SH-SY5Y (cell line): ENCODE data around the gene TMEM255A.

Experiments used
- GATA2 ChIP-seq: IDR thresholded peaks from 2 replicates; pipeline ENCODE4 v1.6.1; 2011; ENCODE audit warnings: mild to moderate bottlenecking, low read depth, low read length
- GATA3 ChIP-seq: IDR thresholded peaks from 2 replicates; pipeline ENCODE4 v1.6.1; 2011; ENCODE audit warnings: low read depth, mild to moderate bottlenecking, low read length, moderate library complexity

Gene TMEM255A

DNA sequence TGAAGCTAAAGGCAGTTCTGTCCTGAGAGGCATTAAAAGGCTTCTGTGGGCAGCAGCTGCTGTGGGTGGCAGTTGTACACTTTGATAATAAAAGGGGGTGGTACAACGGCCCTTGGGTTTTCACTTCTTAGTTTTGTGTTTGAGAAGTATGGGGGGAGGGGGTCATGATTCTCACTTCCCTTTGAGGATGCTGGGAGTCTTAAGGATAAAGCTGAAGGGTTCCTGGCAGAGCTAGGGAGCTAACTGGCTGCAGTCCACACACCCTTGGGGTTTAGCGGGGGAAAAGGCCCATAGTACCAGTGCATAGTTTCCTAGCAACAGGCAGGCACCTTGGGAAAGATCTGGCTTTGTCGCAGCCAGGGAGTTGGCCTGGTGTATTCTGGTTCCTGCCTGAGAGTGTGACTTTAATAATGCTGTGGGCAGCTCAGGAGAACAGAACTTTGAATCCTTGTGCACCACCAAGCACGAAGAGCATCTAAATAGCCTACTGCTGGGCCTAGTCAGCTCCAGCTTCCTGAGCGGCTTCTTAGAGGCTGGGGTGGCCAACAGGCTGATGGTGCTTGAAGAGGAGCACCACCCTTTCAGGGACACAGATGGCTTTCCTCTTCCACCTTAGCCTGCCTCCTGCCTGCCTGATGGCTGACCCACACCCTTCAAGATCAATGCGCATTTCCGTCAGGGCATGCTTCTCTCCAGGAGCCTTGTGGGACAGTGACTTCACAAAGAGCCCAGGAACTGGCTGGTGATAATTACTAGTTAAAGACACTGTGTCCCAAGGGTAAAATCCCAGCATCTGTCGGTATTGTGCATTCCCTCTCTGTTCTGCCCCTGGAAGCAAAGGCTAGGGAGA is 48.2 kb downstream of the TMEM255A start:
- TF ChIP-seq GATA3 (no peak), GATA2 (no peak)

- TF ChIP-seq GATA2 = no peak
- no peak for TF ChIP-seq GATA3
Measured at GRCh38 chrX:120260369-120260768, 50.9 kb downstream of the TMEM255A start.

DNA sequence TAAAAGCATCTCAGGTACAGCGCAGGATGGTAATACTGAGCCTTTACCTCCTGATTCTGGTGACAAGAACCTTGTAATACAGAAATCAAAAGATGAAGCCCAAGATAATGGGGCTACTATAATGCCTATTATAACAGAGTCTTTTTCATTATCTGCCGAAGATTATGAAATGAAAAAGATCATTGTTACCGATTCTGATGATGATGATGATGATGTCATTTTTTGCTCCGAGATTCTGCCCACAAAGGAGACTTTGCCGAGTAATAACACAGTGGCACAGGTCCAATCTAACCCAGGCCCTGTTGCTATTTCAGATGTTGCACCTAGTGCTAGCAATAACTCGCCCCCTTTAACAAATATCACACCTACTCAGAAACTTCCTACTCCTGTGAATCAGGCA is 57.5 kb downstream of the TMEM255A start:
- TF ChIP-seq GATA2 (no peak), GATA3 (no peak)

GRCh38 chrX:120251471-120252011 is 59.7 kb downstream of the TMEM255A start:
- TF ChIP-seq GATA3 (no peak), GATA2 (no peak)

GRCh38 chrX:120250522-120251271 is 60.6 kb downstream of the TMEM255A start, which contains the start of gene ZBTB33:
ZBTB33 (plus strand) TSS chrX:120250812; CDS start chrX:120253416, 2,604 bp downstream.
- no peak for TF ChIP-seq GATA2
- TF ChIP-seq GATA3 = no peak

- TF ChIP-seq GATA3 (no peak), GATA2 (no peak)
Measured at GRCh38 chrX:120244735-120245498, 66.3 kb downstream of the TMEM255A start.

- TF ChIP-seq GATA2 (no peak), GATA3 (no peak)
Measured at GRCh38 chrX:120244395-120244734, 66.9 kb downstream of the TMEM255A start.

DNA sequence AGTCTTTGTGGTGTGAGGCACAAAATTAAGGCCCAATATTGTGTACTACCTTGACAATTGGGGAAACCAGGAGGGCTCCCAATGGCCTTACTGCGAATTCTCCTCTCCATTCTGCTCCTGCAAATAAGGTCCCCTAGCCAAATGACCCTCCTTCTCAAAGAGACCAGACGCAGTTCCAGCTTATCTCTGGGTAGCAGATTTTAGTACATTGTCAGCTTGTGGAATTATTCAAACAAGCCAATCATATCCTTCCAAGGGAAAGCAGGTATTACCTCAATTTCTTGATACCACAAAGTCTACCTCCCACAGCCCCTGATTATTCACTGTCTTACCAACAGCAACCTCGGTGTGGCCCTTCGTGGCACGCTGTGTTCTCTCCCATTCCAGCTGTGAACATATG is 68.4 kb downstream of the TMEM255A start:
- TF ChIP-seq GATA3 (no peak), GATA2 (no peak)

GRCh38 chrX:120238933-120239332 is 72.3 kb downstream of the TMEM255A start:
- TF ChIP-seq GATA3 = no peak
- TF ChIP-seq GATA2 = no peak

DNA sequence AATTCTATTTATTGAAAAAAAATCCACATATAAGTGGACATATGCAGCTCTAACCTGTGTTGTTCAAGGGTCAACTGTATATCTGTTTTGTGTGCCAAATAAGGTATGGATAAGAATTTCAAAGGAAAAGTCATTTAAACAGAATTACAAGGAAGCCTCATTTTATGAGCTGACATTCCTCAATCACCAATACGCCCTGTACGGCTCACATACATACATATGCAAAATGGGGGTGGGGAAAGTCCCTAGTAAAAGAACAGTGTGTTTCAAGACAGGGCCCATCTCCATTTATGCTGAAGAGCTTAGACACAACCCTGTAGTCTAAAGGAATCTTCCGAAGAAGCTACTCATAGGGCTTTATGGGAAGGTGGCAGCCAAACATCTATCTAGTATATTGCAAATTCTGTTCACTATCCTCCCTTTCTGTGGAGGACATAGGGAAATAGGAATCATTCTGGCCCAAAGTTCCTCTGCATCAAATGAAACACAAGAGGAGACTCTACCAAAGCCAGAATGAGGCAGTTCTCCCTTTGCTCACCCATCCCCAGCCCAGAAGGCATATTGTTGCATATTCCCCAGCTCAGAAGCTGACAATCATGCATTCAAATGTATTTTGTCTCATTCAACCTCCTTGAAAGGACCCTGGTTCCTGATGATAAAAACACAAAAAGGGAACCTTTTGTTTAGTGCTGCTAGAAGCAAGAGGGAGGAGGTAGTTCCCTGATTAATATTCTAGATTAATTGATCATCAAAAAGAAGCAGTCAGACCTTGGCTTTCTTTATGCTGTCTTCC is 74.4 kb downstream of the TMEM255A start:
- TF ChIP-seq GATA3 (no peak), GATA2 (no peak)

- TF ChIP-seq GATA3 = no peak
- no peak for TF ChIP-seq GATA2
Measured at GRCh38 chrX:120235284-120235683, 76.0 kb downstream of the TMEM255A start.

- TF ChIP-seq GATA2 (no peak), GATA3 (no peak)
Measured at GRCh38 chrX:120228187-120228908, 82.9 kb downstream of the TMEM255A start.

DNA sequence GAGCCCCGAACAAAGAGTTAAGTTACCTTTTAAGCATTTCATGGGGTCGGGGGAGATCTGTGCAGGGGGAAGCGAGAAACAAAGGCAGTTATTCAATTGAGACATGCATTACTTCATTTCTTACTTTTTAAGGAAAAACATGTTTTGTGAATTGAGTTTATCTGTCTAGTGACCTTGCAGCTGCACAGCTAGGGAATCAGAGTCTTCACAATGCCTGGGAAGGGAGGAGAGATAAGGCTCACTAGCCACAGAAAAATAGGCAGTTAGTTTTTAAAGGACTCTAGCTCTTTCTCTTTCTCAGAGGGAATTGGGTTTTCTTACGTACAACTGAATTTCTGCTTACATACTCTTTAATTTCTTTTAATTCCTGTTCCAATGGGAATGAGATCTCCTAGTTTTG is 86.9 kb downstream of the TMEM255A start:
- no peak for TF ChIP-seq GATA3
- no peak for TF ChIP-seq GATA2

DNA sequence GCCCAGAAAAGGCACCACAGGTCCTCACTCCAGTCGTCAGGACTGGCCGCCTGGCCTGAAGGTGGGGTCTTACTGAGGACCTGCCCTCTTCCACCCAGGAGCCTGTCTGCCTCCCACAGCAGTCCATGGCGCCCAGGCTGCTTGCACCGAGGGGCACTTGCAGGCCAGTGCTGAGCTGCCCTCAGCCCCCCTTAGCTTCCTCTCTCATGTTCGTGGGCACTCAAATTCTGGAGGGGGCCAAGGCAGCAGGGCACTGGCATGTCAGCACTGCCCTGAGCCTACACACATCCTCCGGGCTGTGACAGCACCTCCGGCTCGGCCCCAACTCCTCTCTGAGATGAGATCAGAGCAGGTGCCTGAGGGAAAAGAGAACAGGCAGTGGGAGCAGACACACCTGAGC is 87.9 kb downstream of the TMEM255A start:
- TF ChIP-seq GATA3 = no peak
- no peak for TF ChIP-seq GATA2
